T-helper 1 cell (primary cell): ENCODE data around the gene THEM4.
A peak's percentile ranks its signal among the peaks of the same experiment; 100 is the strongest.
"Not testable (repeated sequence)": the region's sequence is repeated elsewhere in the genome, so short reads cannot be mapped to it uniquely, and the experiment has no call there.

Source experiments
- DNase-seq, 5 donors: peaks; one replicate each; pipeline ENCODE4 v3.0.0-alpha.2; 2012 to 2020

The THEM4 gene

GRCh38 chr1:151934048-151934493, 24.8 kb upstream of the THEM4 start:
- peak in 4 of 5 donors; percentile 20 to 64 (median 44) for DNase-seq

GRCh38 chr1:151924691-151925587, 15.6 kb upstream of the THEM4 start:
- DNase-seq: peak in 1 of 5 donors; percentile 28

- no peak for DNase-seq
Observed at GRCh38 chr1:151923422-151923821, 14.1 kb upstream of the THEM4 start.

- DNase-seq: no peak
Observed at GRCh38 chr1:151920149-151920548, 10.8 kb upstream of the THEM4 start.

GRCh38 chr1:151918819-151919610, 9.7 kb upstream of the THEM4 start:
- no peak for DNase-seq

GRCh38 chr1:151918156-151918555, 8.8 kb upstream of the THEM4 start:
- no peak for DNase-seq

GRCh38 chr1:151916726-151917370, 7.5 kb upstream of the THEM4 start:
- DNase-seq: no peak

GRCh38 chr1:151915061-151915686, 5.9 kb upstream of the THEM4 start:
- DNase-seq: no peak

GRCh38 chr1:151914076-151914475, 4.8 kb upstream of the THEM4 start:
- DNase-seq: no peak

- DNase-seq: no peak
Observed at GRCh38 chr1:151912973-151913372, 3.7 kb upstream of the THEM4 start.

GRCh38 chr1:151908228-151908691, 1.1 kb downstream of the THEM4 start:
- DNase-seq: no peak

- peak in 1 of 5 donors; percentile 22 for DNase-seq
Observed at GRCh38 chr1:151907363-151908139, 1.8 kb downstream of the THEM4 start.

- DNase-seq: not testable (repeated sequence)
Observed at GRCh38 chr1:151906324-151906645, 3.0 kb downstream of the THEM4 start.

- DNase-seq: peak in 1 of 5 donors; percentile 30
Observed at GRCh38 chr1:151905443-151906323, 3.6 kb downstream of the THEM4 start.

GRCh38 chr1:151905070-151905442, 4.3 kb downstream of the THEM4 start:
- DNase-seq: peak; percentile 22 to 83 (median 48)

GRCh38 chr1:151902858-151903257, 6.5 kb downstream of the THEM4 start:
- DNase-seq: no peak

- not testable (repeated sequence) for DNase-seq
Observed at GRCh38 chr1:151900804-151901203, 8.5 kb downstream of the THEM4 start.

GRCh38 chr1:151898519-151898991, 10.8 kb downstream of the THEM4 start:
- peak; percentile 42 to 84 (median 60) for DNase-seq

- no peak for DNase-seq
Observed at GRCh38 chr1:151897991-151898431, 11.3 kb downstream of the THEM4 start.

- no peak for DNase-seq
Observed at GRCh38 chr1:151893176-151893924, 16.0 kb downstream of the THEM4 start.
